Measurements from ENCODE around the gene C5AR2.
"Not testable (repeated sequence)": the region's sequence is repeated elsewhere in the genome, so short reads cannot be mapped to it uniquely, and the experiment has no call there.

C5AR2 gene

DNA sequence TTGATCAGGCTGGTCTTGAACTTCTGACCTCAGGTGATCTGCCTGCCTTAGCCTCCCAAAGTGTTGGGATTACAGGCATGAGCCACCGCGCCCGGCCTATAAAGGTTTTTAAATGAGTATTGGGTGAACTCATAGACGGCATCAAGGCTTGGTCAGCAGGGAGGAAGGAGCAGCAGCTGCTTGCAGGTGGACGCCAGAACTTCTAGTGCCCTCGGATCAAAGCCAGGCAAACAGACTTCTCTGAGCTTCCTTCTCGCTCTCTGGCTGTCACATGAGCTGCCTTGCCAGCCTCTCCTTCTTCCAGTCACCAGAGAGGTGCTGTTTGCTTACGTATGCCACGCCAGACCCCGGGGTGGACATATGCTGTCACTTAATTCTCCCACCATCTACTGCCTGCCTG is 33.5 kb downstream of the C5AR2 start:
- DNase-seq = not testable (repeated sequence)

DNA sequence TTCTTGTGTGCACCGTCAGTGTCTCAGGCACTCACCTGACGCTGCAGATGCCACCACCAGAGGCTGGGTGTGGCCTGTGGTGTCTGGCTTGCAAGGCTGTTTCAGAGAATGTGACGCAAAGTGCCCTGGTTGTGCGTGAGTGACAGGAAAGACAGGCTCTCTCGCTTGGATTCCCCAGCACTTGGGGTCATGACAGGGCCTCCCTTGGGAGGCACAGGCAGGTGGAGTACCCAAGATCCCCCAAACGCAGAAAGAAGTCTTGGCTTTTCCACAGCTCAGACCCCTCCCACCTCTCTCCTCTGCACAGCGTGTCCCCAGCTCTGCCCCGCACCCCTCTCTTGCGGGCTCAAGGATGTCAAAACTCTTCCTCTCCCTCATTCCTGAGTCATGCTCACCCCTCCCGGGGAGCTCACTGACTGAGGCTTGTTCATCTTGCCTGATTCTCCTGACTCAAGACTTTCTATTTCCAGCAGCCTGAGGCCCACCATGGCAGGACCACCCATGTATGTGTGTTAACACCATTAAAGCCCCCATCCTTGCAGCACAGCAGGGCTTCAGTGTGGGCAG is 38.2 kb downstream of the C5AR2 start:
- DNase-seq = no peak

DNA sequence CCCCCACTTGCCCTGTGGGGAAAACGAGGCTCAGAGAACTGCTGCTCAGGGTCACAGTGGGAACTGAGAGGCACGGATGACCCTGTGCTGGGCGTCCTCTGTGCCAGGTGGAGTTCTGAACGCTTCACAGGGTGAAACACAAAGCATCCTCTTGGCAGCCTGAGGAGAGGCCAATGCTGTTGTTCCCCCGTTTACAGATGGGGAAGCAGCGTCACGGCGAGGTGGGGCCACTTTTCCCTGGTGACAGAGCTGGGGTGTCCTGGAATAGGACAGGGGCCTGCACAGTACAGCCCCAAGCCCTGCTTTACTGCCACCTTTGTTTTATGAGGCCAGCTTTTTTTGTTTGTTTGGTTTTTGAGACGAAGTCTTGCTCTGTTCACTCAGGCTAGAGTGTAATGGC is 39.3 kb downstream of the C5AR2 start:
- DNase-seq = no peak

DNA sequence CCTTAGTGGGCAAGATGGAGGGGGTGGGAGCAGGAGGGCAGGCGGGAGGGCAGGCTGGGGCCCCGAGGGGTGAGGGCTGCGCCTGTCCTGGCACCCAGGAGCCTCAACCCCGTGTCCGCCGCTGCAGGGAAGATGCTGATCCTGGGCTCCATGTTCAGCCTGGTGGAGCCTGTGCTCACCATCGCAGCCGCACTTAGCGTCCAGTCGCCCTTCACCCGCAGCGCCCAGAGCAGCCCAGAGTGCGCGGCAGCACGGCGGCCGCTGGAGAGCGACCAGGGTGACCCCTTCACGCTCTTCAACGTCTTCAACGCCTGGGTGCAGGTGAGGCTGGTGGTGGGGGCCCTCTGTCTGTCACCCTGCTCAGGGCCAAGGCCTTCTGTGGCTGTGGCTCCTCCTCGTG is 40.6 kb downstream of the C5AR2 start:
- DNase-seq = no peak

DNA sequence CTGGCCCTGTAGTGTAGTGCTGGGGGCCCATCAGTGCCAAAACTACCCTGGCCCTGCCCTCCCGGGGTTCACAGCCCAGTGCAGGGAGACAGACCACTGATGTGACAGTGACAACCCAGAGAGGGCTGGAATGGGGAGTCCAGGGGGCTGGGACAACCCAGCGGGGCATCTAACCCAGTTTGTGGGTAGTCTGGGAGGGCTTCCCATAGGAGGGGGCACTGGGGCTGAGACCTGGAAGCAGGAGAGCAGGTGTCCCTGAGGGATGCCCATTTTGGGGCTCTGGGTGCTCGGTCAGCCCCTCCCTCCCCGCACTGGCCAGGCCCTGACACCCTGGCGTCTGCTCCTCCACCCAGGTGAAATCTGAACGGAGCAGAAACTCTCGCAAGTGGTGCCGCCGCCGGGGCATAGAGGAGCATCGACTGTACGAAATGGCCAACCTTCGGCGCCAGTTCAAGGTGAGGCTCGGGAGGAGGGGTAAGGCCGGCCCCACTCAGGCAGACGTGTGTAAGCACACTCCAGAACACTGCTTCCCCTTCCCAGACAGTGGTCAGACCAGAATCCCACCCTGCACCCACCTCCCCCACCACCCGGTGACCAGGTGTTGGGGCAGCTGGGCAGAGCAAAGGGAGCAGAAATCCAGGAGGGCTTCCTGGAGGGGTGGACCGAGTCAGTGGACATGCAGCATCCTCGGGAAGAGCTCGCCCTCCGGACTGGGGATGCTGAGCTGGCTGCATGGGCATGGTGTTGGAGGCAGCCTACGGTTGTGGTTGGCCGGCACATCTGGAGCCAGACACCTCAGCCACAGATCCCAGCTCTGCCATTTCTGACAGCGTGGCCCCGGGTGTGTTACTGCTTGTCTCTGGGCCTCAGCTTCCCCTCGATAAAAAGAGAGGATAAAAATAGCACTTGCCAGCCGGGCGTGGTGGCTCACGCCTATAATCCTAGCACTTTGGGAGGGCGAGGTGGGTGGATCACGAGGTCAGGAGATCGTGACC is 41.6 kb downstream of the C5AR2 start:
- no peak for DNase-seq

GRCh38 chr19:47374876-47375693 is 43.1 kb downstream of the C5AR2 start:
- DNase-seq = no peak

- DNase-seq = no peak
These were observed 44.0 kb downstream of the C5AR2 start for GRCh38 chr19:47375694-47376588.

GRCh38 chr19:47376589-47377144 is 44.7 kb downstream of the C5AR2 start:
- no peak for DNase-seq

DNA sequence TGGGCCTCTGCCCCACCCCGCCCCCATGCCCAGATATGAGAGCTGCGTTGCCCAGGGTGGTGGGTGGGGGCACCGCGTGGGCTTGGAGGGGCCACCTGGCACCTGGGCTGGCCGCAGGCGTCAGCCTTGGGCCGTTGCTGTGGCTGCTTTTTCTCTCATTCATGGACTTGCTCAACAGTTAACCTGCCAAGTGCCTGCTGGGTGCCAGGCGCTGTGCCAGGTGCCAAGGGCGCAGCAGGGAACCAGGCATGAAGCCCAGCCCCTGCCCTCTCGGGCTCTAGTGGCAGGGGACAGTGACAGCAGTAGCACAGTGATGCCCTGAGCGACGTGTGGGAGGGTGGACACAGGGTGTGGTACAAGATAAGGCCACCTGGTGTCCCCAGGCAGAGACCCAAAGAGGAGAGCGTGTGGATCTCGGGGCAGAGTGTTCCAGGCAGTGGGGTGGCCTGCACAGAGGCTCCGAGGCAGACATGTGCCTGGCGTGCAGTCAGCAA is 45.3 kb downstream of the C5AR2 start:
- DNase-seq = no peak

- no peak for DNase-seq
These were observed 45.8 kb downstream of the C5AR2 start for GRCh38 chr19:47377801-47378200.

GRCh38 chr19:47378246-47378645 is 46.3 kb downstream of the C5AR2 start:
- no peak for DNase-seq

DNA sequence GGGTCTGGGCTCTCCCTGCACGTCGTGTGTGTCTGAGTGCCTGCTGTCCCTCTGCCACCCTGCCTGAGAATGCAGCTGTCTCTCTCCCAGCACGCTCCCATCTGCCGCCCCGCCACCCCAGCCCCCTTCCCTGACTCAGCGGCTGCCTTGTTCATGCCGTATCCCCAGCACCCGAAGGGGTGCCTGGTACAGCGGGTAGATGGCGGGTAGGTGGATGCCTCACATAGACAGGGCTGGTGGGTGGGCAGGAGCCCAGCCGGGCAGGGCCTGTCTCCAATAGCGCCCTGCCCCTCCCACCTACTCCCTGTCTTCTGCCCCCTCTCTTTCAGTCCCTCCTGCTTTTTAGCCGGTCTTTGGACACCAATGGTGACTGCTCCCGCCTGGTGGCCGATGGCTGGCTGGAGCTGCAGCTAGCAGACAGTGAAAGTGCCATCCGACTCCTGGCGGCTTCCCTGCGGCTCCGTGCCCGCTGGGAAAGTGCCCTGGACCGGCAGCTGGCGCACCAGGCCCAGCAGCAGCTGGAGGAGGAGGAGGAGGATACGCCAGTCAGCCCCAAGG is 47.5 kb downstream of the C5AR2 start:
- no peak for DNase-seq

GRCh38 chr19:47380559-47380958 is 48.6 kb downstream of the C5AR2 start:
- DNase-seq = no peak

DNA sequence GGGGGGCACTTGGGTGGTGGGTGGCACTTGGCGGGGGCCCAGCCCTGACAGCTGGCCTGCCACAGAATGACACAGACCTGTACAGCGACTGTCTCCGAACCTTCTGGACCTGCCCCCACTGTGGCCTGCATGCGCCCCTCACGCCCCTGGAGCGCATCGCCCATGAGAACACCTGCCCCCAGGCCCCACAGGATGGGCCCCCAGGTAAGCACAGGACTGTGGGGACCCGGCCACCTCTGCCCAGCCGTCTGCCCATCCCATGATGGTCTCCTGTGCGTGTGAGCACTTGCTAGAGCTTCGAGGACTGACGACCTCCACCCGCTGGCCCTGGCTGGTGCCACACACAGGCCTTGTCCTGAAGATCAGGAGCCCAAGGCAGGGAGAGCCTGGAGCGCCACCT is 49.1 kb downstream of the C5AR2 start:
- DNase-seq = no peak

DNA sequence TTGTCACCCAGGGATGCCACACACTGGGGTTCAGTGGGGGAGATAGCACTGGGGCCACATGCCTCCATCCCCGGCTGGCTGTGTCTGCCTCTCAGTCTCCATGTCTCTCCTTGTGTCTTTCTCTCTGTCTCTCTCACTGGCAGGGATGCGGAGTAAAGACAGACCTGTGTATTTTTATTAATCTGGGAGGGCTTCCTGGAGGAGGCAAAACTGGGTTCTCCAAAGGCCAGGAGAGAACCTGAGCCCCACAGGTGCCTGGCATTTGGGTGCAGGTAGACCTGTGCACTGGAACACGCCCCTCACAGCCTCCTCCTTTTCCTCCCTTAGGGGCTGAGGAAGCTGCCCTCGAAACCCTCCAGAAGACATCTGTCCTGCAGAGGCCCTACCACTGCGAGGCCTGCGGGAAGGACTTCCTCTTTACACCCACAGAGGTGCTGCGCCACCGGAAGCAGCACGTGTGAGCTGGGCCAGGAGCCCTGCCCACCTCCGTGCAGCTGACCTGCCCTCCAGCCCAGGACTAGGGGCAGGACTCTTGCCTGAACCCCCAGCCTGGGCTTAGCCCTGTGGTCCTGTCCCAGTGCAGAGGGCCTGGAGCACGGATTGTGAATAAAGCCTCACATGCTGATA is 49.8 kb downstream of the C5AR2 start:
- DNase-seq = peak; percentile 35

DNA sequence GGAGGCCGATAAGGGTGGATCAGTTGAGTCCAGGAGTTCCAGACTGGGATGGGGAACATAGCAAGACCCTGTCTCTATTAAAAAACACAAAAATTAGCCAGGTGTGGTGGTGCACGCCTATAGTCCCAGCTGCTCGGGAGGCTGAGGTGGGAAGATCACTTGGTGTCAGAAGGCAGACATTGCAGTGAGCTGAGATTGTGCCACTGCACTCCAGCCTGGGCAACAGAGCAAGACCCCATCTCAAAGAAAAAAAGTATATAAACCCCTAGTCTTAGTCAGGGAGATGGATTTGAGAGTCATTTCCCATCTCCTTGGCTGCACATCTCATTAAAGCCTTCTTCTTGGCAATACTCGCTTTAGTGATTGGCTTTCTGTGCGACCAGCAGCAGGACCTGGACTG is 51.9 kb downstream of the C5AR2 start:
- DNase-seq = not testable (repeated sequence)

GRCh38 chr19:47384533-47384932 is 52.6 kb downstream of the C5AR2 start:
- not testable (repeated sequence) for DNase-seq

- DNase-seq = not testable (repeated sequence)
These were observed 54.6 kb downstream of the C5AR2 start for GRCh38 chr19:47386582-47386981.

- not testable (repeated sequence) for DNase-seq
These were observed 55.6 kb downstream of the C5AR2 start for GRCh38 chr19:47387623-47388022.

GRCh38 chr19:47388721-47389120 is 56.7 kb downstream of the C5AR2 start:
- not testable (repeated sequence) for DNase-seq

DNA sequence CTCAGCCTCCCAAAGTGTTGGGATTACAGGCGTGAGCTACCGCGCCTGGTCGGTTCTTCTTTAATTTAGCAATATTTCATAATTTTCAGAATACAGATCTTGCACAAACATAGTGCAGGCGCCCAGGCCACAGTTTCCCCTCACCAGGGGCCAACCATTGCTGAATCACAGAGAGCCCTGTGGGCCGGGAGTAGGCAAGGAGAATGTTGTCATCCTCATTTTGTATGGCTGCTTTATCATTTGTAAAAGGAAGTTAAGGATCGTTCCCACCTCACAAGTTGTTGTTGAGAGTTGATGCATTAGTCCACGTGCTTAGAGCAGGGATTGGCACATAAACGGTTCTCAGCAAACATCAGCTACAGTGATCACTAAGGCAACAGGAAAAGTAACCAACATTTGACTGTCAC is 57.2 kb downstream of the C5AR2 start:
- DNase-seq = no peak
